Panc1 (cell line): ENCODE data around the gene USP24. TPM values are rescaled to one million over a fixed set of nuclear protein-coding genes. Genes with fewer than 3 reads are reported as not detected.

Experiments used
- ATAC-seq: fragments of 200-7000 bp; cut with Tn5 transposase; 2 replicates; pipeline ENCODE4 v1.9.1; 2020; ENCODE audit warnings: mild to moderate bottlenecking, moderate library complexity
- BruUV-seq: library from RNA; stranded (reverse); fragments of 400-500 nt; replicated peaks from 2 replicates; lab custom pipeline; 2021; lab: Mats Ljungman, UMichigan
- CTCF ChIA-PET: fragments of 300-600 bp; sonication (Branson Sonifier 250); formaldehyde crosslinking; loops from one replicate; lab custom pipeline; 2022; ENCODE audit warnings: antibody characterized with exemption; lab: Charles Lee
- POLR2A ChIA-PET: fragments of 300-600 bp; sonication (Branson Sonifier 250); formaldehyde crosslinking; loops from one replicate; lab custom pipeline; 2022; ENCODE audit warnings: antibody characterized with exemption; lab: Charles Lee
- DNase-seq: peaks from one replicate; pipeline ENCODE4 v3.0.0-alpha.2; 2010; ENCODE audit warnings: low read depth, low spot score
- H3K27ac ChIP-seq: 2 replicates; pipeline ENCODE4 v1.5.1; 2011; ENCODE audit warnings: mild to moderate bottlenecking, low read length, inconsistent platforms
- H3K27me3 ChIP-seq: fragments of 200-500 bp; sonication (Bioruptor generic); 2 replicates; pipeline ENCODE4 v1.6.0; 2014; ENCODE audit warnings: low read length, inconsistent platforms; ENCODE audit not compliant: control insufficient read depth, insufficient read depth
- H3K36me3 ChIP-seq: fragments of 200-500 bp; sonication (Bioruptor generic); 2 replicates; pipeline ENCODE4 v1.5.1; 2014; ENCODE audit warnings: inconsistent platforms, mild to moderate bottlenecking, low read length, moderate library complexity; ENCODE audit not compliant: control insufficient read depth, insufficient read depth
- H3K4me1 ChIP-seq: 2 replicates; pipeline ENCODE4 v1.5.1; 2011; ENCODE audit warnings: inconsistent platforms, mild to moderate bottlenecking, low read length, moderate library complexity; ENCODE audit not compliant: control insufficient read depth, insufficient read depth
- H3K4me3 ChIP-seq, 2 experiments: 2 replicates each; pipeline ENCODE4 v1.5.1; 2011 to 2012; ENCODE audit warnings: low read depth in 2 of 2, low read length in 2 of 2, mild to moderate bottlenecking in 2 of 2, inconsistent platforms in 1 of 2, moderate library complexity in 1 of 2
- H3K9me3 ChIP-seq: fragments of 200-500 bp; sonication (Bioruptor generic); 2 replicates; pipeline ENCODE4 v1.5.1; 2014; ENCODE audit warnings: low read depth, mild to moderate bottlenecking, inconsistent platforms, low read length, moderate library complexity; ENCODE audit not compliant: control insufficient read depth, insufficient read depth
- POLR2AphosphoS5 ChIP-seq: IDR thresholded peaks from 2 replicates; pipeline ENCODE4 v1.6.1; 2012; ENCODE audit warnings: mild to moderate bottlenecking, low read depth, low read length, moderate library complexity
- SIN3A ChIP-seq: IDR thresholded peaks from 2 replicates; pipeline ENCODE4 v1.6.1; 2012; ENCODE audit warnings: low read depth, mild to moderate bottlenecking, low read length, moderate library complexity, borderline replicate concordance; ENCODE audit not compliant: insufficient read depth
- TCF7L2 ChIP-seq: IDR thresholded peaks from 2 replicates; pipeline ENCODE4 v1.6.1; 2011; ENCODE audit warnings: mild to moderate bottlenecking, low read depth, low read length, inconsistent platforms
- in situ Hi-C: cut with HindIII; loops from 2 replicates; pipeline ENCODE4 v1.10.0; 2016; ENCODE audit warnings: low sequenced_read_pairs, low pct_unique_long_range_greater_than_20kb
- intact Hi-C: fragments of 100-400 bp; cut with micrococcal nuclease; formaldehyde crosslinking; loops from one replicate; pipeline ENCODE4 v1.10.0; 2022; ENCODE audit not compliant: unreplicated experiment
- total RNA-seq: library from RNA; stranded (reverse); gene quantifications from one replicate; pipeline ENCODE4 v1.2.1, GENCODE V29; 2021; ENCODE audit not compliant: unreplicated experiment
- TF ChIP-seq, protein P1 (sequence below), 2 experiments: IDR thresholded peaks; 2 replicates each; pipeline ENCODE4 v1.6.1; 2011 to 2012; ENCODE audit warnings: low read depth in 2 of 2, control low read depth in 1 of 2, low read length in 1 of 2, mild to moderate bottlenecking in 1 of 2, moderate library complexity in 1 of 2; ENCODE audit not compliant: insufficient read depth in 1 of 2
- TF ChIP-seq, protein P2 (sequence below): fragments of 450-650 bp; IDR thresholded peaks from 2 replicates; pipeline ENCODE4 v1.5.1; 2017; ENCODE audit warnings: mild to moderate bottlenecking

USP24 gene
- total RNA-seq, 1 experiment from 2014 or later: 52.2 TPM

DNA sequence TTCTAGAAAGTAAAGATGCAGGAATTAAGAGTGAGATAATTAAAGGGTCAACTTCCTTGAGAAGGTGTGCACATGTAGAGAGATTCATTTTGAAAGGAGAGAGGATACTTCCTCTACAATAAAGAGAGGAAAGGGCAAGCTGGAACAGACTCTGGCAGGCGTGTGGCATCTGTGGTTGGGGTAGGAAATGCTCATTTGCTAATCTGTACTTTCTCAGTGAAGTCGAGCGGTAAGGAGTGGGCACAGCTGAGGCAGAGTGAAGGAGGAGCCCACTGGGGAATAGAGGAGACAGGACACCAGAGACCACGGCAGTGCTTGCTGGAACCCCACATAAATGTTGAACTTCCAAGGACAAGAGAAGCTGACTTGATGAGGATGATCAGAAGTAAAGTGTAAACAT, 126.8 kb downstream of the USP24 start:
- Histone ChIP-seq H3K4me3 (no peak overlapping the region), H3K4me1 (no peaks in the 10 kb centered on the region), H3K9me3 (no peaks in the 10 kb centered on the region), H3K36me3 (peaks cover 67% of the 10 kb centered on the region), H3K27me3 (no peaks in the 10 kb centered on the region), H3K27ac (no peak overlapping the region)
- in situ Hi-C loops (no loop called here), intact Hi-C loops (no loop called here)
- ATAC-seq: no peak
- no TSS peak for BruUV-seq
- TF ChIP-seq, protein P1, sequence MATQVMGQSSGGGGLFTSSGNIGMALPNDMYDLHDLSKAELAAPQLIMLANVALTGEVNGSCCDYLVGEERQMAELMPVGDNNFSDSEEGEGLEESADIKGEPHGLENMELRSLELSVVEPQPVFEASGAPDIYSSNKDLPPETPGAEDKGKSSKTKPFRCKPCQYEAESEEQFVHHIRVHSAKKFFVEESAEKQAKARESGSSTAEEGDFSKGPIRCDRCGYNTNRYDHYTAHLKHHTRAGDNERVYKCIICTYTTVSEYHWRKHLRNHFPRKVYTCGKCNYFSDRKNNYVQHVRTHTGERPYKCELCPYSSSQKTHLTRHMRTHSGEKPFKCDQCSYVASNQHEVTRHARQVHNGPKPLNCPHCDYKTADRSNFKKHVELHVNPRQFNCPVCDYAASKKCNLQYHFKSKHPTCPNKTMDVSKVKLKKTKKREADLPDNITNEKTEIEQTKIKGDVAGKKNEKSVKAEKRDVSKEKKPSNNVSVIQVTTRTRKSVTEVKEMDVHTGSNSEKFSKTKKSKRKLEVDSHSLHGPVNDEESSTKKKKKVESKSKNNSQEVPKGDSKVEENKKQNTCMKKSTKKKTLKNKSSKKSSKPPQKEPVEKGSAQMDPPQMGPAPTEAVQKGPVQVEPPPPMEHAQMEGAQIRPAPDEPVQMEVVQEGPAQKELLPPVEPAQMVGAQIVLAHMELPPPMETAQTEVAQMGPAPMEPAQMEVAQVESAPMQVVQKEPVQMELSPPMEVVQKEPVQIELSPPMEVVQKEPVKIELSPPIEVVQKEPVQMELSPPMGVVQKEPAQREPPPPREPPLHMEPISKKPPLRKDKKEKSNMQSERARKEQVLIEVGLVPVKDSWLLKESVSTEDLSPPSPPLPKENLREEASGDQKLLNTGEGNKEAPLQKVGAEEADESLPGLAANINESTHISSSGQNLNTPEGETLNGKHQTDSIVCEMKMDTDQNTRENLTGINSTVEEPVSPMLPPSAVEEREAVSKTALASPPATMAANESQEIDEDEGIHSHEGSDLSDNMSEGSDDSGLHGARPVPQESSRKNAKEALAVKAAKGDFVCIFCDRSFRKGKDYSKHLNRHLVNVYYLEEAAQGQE (IDR thresholded peaks at IDR 0.05; ENCODE audit: insufficient read depth in 1 of 2, low read depth in 2 of 2, low read length in 1 of 2): no peak
- no peak for TF ChIP-seq POLR2AphosphoS5
- CTCF ChIA-PET: no interaction called here
- POLR2A ChIA-PET: no interaction called here
- no peak for DNase-seq

DNA sequence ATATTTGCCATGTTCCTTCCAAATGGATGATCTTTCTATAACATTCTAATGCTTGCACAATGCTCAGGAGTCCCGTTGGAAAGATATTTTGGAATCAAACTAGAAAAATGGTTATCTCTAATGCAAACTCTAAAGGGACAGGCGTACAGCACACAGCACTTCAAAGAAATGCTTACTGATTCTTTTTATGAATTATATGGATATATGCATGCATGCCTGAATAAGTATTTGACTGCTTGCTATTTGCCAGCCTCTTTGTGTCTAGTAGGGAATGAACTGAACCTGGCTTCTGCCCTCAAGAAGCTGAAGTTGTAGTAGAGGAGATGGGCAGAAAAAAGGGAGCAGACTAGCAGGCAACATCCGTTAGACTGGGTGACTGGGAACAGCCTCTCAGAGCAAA, 127.7 kb downstream of the USP24 start:
- BruUV-seq: no TSS peak
- no peak for TF ChIP-seq POLR2AphosphoS5
- TF ChIP-seq TCF7L2: no peak
- TF ChIP-seq, protein P2, sequence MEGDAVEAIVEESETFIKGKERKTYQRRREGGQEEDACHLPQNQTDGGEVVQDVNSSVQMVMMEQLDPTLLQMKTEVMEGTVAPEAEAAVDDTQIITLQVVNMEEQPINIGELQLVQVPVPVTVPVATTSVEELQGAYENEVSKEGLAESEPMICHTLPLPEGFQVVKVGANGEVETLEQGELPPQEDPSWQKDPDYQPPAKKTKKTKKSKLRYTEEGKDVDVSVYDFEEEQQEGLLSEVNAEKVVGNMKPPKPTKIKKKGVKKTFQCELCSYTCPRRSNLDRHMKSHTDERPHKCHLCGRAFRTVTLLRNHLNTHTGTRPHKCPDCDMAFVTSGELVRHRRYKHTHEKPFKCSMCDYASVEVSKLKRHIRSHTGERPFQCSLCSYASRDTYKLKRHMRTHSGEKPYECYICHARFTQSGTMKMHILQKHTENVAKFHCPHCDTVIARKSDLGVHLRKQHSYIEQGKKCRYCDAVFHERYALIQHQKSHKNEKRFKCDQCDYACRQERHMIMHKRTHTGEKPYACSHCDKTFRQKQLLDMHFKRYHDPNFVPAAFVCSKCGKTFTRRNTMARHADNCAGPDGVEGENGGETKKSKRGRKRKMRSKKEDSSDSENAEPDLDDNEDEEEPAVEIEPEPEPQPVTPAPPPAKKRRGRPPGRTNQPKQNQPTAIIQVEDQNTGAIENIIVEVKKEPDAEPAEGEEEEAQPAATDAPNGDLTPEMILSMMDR: no peak
- TF ChIP-seq SIN3A: no peak
- TF ChIP-seq, protein P1 (IDR thresholded peaks at IDR 0.05; ENCODE audit: insufficient read depth in 1 of 2, low read depth in 2 of 2, low read length in 1 of 2): no peak
- in situ Hi-C loops (no loop called here), intact Hi-C loops (no loop called here)
- no peaks in the 10 kb centered on the region for H3K4me1 ChIP-seq
- H3K4me3 ChIP-seq: no peak overlapping the region
- DNase-seq (no peak), ATAC-seq (no peak)
- H3K9me3 ChIP-seq: no peaks in the 10 kb centered on the region
- H3K36me3 ChIP-seq: peaks cover 65% of the 10 kb centered on the region
- ChIA-PET CTCF (no interaction called here), POLR2A (no interaction called here)
- H3K27ac ChIP-seq: no peak overlapping the region
- H3K27me3 ChIP-seq: no peaks in the 10 kb centered on the region
